Uterus (tissue), 2 donors: Measurements from ENCODE around the gene AGL.

ENCODE experiments used
- POLR2A ChIP-seq, 2 donors: fragments of 450-650 bp; IDR thresholded peaks; one replicate each; pipeline ENCODE4 v1.6.1; 2016; ENCODE audit warnings: antibody characterized with exemption in 2 of 2, mild to moderate bottlenecking in 1 of 2, moderate library complexity in 1 of 2
- TF ChIP-seq, protein P1 (sequence below), 4 experiments: fragments of 200-600 bp in 2 of 4; fragments of 450-650 bp in 2 of 4; sonication (generic) in 2 of 4; IDR thresholded peaks; one replicate each; pipeline ENCODE4 v1.5.1; 2016 to 2019; ENCODE audit warnings: antibody characterized with exemption in 4 of 4, mild to moderate bottlenecking in 2 of 4, moderate library complexity in 1 of 4

DNA sequence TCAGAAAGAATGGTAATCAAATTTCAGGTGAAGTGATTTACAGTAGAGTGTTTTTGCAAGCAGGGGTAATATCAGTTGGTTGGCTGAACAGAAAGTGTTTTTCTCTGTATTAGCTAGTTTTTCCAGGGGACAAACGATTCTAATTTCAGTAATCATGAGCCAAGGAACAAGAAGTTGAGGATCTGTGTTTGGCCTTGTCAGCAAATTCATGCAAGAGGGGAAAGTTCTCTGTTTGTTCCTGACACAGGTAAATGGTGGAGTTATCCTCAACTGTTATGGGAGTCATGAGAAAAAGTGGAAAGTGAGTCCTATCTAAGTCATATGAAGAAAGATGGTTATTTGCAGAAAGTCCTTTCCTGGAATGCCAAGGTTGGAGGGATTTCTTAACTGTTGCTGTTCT, 95.0 kb downstream of the AGL start:
- TF ChIP-seq, protein P1, sequence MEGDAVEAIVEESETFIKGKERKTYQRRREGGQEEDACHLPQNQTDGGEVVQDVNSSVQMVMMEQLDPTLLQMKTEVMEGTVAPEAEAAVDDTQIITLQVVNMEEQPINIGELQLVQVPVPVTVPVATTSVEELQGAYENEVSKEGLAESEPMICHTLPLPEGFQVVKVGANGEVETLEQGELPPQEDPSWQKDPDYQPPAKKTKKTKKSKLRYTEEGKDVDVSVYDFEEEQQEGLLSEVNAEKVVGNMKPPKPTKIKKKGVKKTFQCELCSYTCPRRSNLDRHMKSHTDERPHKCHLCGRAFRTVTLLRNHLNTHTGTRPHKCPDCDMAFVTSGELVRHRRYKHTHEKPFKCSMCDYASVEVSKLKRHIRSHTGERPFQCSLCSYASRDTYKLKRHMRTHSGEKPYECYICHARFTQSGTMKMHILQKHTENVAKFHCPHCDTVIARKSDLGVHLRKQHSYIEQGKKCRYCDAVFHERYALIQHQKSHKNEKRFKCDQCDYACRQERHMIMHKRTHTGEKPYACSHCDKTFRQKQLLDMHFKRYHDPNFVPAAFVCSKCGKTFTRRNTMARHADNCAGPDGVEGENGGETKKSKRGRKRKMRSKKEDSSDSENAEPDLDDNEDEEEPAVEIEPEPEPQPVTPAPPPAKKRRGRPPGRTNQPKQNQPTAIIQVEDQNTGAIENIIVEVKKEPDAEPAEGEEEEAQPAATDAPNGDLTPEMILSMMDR (IDR thresholded peaks at IDR 0.05) = no peak
- TF ChIP-seq POLR2A (IDR thresholded peaks at IDR 0.05) = no peak
